HG03469 (cell line): Measurements from ENCODE around the gene AFDN.
"Not testable (repeated sequence)": the region's sequence is repeated elsewhere in the genome, so short reads cannot be mapped to it uniquely, and the experiment has no call there.

Experiments
- ATAC-seq: cut with Tn5 transposase; IDR thresholded peaks from one replicate; pipeline ENCODE4 v1.9.1; 2021; ENCODE audit warnings: mild to moderate bottlenecking, moderate library complexity, moderate number of reproducible peaks; ENCODE audit not compliant: unreplicated experiment

AFDN gene

DNA sequence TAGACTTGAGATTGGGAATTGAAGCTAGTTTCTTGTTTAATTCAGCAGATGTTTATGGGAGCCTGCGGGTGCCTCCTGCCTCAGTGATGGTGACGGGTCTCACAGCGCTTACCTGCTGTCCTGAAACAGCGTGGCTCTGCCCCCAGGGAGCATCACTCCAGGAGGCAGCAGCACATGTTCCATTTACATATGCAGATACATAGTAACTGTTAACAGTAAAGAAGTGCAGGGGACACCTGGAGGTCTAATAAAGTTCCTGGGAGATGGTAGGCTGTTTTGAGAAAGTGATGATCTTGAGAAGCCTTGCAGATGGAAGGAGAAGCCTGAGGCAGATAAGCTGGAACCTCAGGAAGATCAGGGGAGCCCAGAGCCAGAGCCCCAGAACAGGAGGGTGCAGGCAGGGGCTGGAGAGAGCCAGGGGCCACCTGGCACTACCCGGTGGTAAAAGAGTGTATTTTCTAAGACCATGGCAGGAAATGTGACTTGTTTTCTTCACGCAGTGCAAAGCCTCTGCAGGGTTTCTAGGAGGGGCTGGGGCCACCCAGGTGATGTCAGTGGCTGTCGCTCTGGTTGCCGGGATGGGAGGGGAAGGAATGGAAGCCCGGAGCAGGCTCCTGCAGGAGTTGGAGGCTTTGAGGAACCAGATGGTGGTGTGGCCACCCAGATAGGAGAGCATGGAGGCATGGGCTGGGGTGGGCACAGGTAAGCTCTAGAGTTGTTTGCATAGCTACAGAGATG is 146.6 kb downstream of the AFDN start:
- ATAC-seq = no peak

- ATAC-seq = no peak
These were observed 148.1 kb downstream of the AFDN start for GRCh38 chr6:167974640-167975344.

DNA sequence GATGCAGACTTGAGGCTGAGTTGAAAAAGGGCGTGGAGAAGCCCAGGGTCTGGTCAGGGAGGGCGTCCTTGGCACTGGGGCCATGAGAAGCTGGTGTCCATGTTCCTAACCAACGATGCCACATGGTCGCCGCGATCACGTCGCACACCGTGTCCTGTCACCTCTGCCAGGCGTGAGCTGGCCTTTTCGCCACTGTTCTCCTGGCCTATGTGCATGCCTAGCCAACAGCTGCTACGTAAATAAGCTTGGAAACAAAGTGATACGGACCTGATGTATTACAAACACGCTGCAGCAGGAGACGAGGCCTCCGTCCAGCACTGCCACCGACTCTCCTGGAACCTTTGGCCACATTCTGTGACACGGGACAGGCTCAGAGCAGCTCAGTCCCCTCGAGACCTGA is 148.7 kb downstream of the AFDN start:
- ATAC-seq = no peak

DNA sequence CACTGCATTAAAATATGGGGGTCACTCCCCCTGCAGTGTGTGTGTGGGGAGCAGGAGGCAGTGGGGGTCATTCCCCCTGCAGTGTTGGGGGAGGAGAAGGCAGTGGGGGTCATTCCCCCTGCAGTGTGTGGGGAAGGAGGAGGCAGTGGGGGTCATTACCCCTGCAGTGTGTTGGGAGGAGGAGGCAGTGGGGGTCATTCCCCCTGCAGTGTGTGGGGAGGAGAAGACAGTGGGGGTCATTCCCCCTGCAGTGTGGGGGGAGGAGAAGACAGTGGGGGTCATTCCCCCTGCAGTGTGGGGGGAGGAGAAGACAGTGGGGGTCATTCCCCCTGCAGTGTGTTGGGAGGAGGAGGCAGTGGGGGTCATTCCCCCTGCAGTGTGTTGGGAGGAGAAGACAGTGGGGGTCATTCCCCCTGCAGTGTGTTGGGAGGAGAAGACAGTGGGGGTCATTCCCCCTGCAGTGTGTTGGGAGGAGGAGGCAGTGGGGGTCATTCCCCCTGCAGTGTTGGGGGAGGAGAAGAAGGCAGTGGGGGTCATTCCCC is 149.5 kb downstream of the AFDN start:
- ATAC-seq = not testable (repeated sequence)

DNA sequence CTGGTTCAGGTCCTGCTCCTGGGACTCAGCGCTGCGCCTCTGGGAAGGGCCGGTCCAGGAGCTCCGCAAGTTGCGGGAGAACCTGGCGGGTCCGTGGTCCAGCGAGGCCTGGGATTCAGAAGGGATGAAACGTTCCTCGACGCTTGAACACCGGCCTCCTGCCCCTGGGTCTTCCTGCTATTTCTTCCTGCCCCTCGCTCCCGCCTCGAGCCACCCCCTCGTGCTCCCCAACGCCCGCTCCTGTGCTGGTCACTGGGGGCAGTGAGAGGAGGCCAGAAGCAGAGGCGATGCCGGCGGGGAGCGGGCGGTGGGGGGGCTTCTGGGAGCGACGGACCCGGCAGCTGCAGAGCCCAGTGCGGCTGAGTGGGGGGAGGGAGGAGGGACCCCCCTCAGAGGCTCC is 150.0 kb downstream of the AFDN start:
- no peak for ATAC-seq

- no peak for ATAC-seq
These were observed 151.2 kb downstream of the AFDN start for GRCh38 chr6:167977717-167978467.

GRCh38 chr6:167978607-167979006 is 151.9 kb downstream of the AFDN start:
- ATAC-seq = no peak

DNA sequence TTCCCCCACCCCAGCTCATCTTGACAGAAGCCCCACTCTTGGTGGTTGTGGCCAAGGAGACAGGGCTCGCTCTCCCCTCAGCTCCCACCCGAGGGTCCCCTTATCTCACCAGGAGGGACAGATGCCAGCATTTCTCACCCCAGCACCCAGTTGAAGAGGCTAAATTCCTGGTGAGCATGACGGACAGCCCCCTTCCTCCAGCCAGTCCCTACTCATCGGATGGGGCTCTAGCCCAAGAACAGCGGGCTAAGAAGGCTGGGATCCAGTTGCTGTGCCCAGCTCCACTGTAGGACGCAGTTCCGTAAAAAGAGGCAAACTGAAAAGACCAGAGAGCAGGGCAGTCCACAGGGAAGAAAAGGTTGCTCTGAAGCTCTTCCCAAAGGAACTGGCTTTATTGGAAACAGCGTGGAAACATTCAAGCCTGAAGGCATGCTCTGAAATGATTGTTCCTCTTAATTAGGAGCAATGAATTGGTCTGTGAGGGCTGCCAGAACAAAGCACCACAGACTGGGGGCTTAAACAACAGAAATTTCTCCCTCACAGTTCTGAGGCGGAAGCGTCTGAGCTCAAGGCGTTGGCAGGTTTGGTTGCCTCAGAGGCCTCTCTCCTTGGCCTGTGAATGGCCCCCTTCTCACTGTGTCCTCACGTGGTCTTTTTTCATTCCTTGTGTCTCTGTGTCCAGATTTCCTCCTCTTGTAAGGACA is 152.9 kb downstream of the AFDN start:
- ATAC-seq = no peak

DNA sequence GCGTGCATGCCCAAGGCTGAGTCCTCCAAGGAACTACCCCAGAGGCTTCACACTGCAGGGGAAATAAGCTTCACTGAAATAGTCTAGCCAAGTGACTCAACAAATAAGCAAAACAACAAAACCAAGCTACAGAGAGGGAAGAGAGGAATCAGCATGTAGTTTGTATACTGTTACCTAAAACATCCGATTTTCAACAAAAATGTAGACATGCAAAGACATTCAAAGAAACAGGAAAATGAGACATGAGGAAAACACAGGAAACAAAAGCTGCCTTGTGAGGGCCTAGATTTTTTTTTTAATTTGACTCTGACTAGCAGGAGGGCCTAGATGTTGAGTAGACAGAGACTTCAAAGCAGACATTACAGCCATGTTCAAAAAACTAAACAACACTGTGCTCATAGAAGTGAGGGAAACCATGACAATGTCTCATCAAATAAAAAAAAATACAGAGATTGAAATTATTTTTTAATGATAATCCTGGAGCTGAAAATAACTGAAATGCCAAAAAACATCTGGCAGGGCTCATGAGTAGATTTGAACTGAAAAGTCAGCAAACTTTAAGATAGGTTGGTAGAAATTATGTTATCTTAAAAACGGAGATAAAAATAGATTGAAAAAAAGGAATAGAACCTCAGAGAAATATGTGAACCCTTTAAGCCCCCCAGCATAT is 154.3 kb downstream of the AFDN start:
- ATAC-seq = no peak

- no peak for ATAC-seq
These were observed 155.3 kb downstream of the AFDN start for GRCh38 chr6:167981916-167982462.

- ATAC-seq = no peak
These were observed 157.5 kb downstream of the AFDN start for GRCh38 chr6:167984144-167984719.

DNA sequence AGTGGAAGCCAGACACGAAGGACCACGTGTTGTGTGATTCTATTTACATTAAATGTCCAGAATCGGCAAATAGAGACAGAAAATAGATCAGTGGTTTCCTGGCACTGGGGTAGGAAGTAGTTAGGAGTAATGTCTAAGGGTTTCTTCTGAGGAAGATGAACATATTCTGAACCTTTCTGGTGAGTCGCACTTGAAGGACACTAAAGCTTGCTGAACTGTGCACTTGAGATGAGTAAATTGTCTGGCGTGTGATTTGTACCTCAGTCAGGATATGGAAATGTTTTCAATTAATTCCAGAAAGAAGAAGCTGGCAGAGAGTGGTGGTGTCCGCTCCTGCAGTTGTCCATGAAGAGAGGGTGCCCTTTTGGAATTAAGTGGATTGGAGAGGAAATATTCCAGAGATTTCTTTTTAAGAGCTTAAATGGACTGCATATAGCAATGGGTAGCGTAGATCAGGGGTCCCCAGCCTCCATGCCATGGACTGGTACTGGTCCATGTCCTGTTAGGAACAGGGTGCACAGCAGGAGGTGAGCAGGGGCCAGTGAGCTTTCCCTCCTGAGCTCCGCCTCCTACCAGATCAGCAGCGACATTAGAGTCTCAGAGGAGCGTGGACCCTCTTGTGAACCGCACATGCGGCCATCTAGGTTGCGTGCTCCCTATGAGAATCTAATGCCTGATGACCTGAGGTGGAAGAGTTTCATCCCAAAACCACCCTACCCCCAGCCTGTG is 158.3 kb downstream of the AFDN start:
- no peak for ATAC-seq

DNA sequence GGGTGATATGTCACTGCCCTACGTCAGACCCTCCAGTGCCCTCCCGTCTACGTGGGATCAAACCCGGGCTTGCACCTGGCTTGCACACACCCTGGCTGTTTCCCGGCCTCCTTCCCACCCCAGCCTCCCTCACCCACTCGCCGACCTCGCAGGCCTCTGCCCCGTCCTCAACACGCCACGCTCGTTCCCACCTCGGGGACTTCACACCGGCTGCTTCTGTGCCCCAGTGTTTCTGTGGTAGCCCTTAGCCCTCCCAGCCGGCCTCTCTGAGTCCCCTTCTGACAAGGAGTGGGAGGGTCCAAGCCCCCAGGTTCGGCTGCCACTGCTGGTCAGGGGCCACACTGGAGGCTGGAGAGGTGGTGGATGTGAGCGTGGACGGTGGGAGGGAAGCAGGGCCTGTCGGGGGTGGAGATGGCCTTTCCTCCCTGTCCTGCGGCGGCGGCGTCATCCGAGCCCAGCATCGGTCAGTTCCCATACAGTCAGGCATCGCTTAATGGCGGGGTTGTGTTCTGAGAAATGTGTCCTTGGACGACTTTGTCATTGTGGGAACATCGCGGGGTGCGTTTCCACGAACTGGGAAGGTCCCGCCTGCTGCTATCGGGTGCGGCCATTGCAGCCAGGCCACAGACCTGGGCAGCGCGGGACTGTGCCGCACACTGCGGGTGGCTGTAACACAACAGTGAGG is 159.3 kb downstream of the AFDN start:
- ATAC-seq = no peak

DNA sequence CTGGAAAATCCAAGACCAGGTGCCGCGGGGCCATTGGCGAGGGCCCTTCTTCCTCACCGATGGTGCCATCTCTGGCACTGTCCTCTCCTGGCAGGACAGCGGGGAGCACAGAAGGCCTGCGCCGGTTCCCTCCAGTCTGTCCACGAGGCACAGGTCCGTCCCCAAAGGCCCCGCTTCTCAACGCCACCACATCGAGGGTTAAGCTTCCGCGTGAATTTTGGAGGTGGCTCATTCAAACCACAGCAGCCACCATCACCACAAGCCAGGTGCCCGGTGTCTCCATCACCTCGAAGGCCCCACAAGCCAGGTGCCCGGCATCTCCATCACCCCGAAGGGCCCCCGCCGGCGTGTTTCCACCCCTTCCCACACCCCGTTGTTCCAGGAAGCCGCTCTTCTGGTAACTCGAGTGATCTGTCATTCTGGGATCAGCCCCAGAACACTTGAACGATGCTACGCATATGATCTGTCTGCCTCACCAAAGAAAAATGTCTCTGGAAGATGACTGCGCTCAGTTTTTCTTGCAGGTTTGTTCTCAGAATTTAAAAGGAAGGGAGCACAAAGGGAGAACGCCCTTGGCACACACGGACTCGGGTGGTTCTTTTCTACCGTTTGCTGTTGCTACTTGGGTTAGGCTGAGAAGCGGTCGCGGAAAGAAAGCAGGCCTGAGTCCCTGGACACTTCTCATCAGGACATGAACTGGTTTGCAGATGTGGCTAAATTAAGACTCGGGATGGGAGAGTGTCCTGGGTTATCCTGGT is 160.9 kb downstream of the AFDN start:
- no peak for ATAC-seq

DNA sequence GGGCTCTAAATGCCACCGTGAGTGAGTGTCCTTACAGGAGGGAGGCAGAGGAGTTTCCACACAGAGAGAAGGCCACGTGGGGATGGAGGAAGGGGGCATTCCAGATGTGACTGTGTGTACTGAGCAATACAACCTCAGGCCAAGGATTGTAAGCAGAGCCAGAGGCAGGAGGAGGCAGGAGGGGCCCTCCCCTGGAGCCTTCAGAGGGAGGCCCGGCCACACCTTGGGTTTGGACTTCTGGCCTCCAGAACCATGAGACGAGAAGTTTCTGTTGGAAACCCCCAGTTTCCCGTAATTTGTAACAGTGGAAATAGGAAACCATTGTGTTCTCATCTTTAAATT is 161.4 kb downstream of the AFDN start:
- no peak for ATAC-seq

- ATAC-seq = no peak
These were observed 162.5 kb downstream of the AFDN start for GRCh38 chr6:167988945-167989841.
